Thyroid gland (tissue), 4 donors: Measurements from ENCODE around the gene PPP2R2D. TPM values are rescaled to one million over a fixed set of nuclear protein-coding genes. Genes with fewer than 3 reads are reported as not detected.
"Not testable (repeated sequence)": the region's sequence is repeated elsewhere in the genome, so short reads cannot be mapped to it uniquely, and the experiment has no call there.

Experiments
- DNase-seq, 2 donors: peaks; one replicate each; pipeline ENCODE4 v3.0.0-alpha.2; 2019
- H3K27ac ChIP-seq, 3 donors: fragments of 200-600 bp; sonication (generic); 1 replicate in 2 of 3; 2 replicates in 1 of 3; pipeline ENCODE4 v1.5.1; 2016 to 2019; ENCODE audit warnings: mild to moderate bottlenecking in 1 of 3, moderate library complexity in 1 of 3
- H3K27me3 ChIP-seq: fragments of 200-600 bp; sonication (generic); one replicate; pipeline ENCODE4 v1.5.1; 2019
- H3K36me3 ChIP-seq, 2 donors: fragments of 200-600 bp; sonication (generic); one replicate each; pipeline ENCODE4 v1.5.1; 2016 to 2019
- H3K4me1 ChIP-seq, 2 donors: fragments of 200-600 bp; sonication (generic); one replicate each; pipeline ENCODE4 v1.5.1; 2017 to 2019
- H3K4me3 ChIP-seq, 3 donors: fragments of 200-600 bp; sonication (generic); replicated peaks in 1 of 3; 1 replicate in 2 of 3; 2 replicates in 1 of 3; pipeline ENCODE4 v1.5.1; 2016; ENCODE audit warnings: mild to moderate bottlenecking in 1 of 3
- H3K9me3 ChIP-seq: fragments of 200-600 bp; sonication (generic); one replicate; pipeline ENCODE4 v1.5.1; 2017
- CTCF ChIP-seq, 6 experiments: fragments of 200-600 bp in 3 of 6; fragments of 450-650 bp in 3 of 6; sonication (generic) in 3 of 6; IDR thresholded peaks; one replicate each; pipeline ENCODE4 v1.5.1; 2016 to 2019; ENCODE audit warnings: antibody characterized with exemption in 6 of 6, mild to moderate bottlenecking in 2 of 6, inconsistent platforms in 1 of 6, moderate library complexity in 1 of 6
- POLR2A ChIP-seq, 2 donors: fragments of 450-650 bp; IDR thresholded peaks; one replicate each; pipeline ENCODE4 v1.6.1; 2017; ENCODE audit warnings: antibody characterized with exemption in 2 of 2, mild to moderate bottlenecking in 2 of 2, moderate library complexity in 1 of 2
- WGBS, 2 donors: methylation state at CpG; one replicate each; pipeline ENCODE4 v1.1.5; 2017; 5-methylcytosine and 5-hydroxymethylcytosine counted together
- intact Hi-C: fragments of 100-400 bp; cut with DNase I; formaldehyde crosslinking; loops from one replicate; pipeline ENCODE4 v1.15.1; 2023
- total RNA-seq, 4 donors: library from RNA; depleted of rRNA; stranded (reverse); fragments of >200 nt; gene quantifications; one replicate each; pipeline ENCODE4 v1.2.3, GENCODE V29; 2016

The PPP2R2D gene
- total RNA-seq, 4 donors from 2014 or later: 32.3 to 38.7 (median 33.9) TPM

GRCh38 chr10:131983780-131984179, 83.0 kb downstream of the PPP2R2D start:
- no peaks in the 10 kb centered on the region for H3K9me3 ChIP-seq
- no peak overlapping the region for H3K4me3 ChIP-seq
- 83 to 87% methylated on average over 6 of the region's 6 CpGs for WGBS, 2 donors
- DNase-seq: no peak
- H3K4me1 ChIP-seq: peaks cover 14 to 23% of the 10 kb centered on the region in 2 donors
- H3K27ac ChIP-seq: no peak overlapping the region
- TF ChIP-seq POLR2A (IDR thresholded peaks at IDR 0.05) (no peak), CTCF (IDR thresholded peaks at IDR 0.05) (no peak)
- intact Hi-C loops: no loop called here
- no peaks in the 10 kb centered on the region for H3K27me3 ChIP-seq
- no peaks in the 10 kb centered on the region for H3K36me3 ChIP-seq

- H3K27ac ChIP-seq, H3K4me1 ChIP-seq, DNase-seq, H3K4me3 ChIP-seq, H3K27me3 ChIP-seq, intact Hi-C loops, H3K36me3 ChIP-seq, H3K9me3 ChIP-seq: not testable (repeated sequence)
- 92 to 95% methylated on average over 7 of the region's 7 CpGs for WGBS, 2 donors
Observed at GRCh38 chr10:131986851-131987250, 86.0 kb downstream of the PPP2R2D start.

- H3K9me3 ChIP-seq, H3K4me3 ChIP-seq, H3K27me3 ChIP-seq, H3K4me1 ChIP-seq, intact Hi-C loops, DNase-seq, H3K27ac ChIP-seq, H3K36me3 ChIP-seq: not testable (repeated sequence)
- 89 to 95% methylated on average over 5 of the region's 5 CpGs for WGBS, 2 donors
Observed at GRCh38 chr10:131987301-131987700, 86.5 kb downstream of the PPP2R2D start.

GRCh38 chr10:131987786-131988185, 87.0 kb downstream of the PPP2R2D start:
- WGBS, 2 donors: 95 to 97% methylated on average over 3 of the region's 3 CpGs

GRCh38 chr10:131991726-131992125, 90.9 kb downstream of the PPP2R2D start:
- 91 to 94% methylated on average over 3 of the region's 3 CpGs for WGBS, 2 donors
- intact Hi-C loops: no loop called here

More at GRCh38 chr10:131987786-131988185, 87.0 kb downstream of the PPP2R2D start:
- H3K9me3 ChIP-seq, intact Hi-C loops, H3K4me3 ChIP-seq, H3K27me3 ChIP-seq, DNase-seq, H3K4me1 ChIP-seq, H3K27ac ChIP-seq, H3K36me3 ChIP-seq: not testable (repeated sequence)

GRCh38 chr10:131993275-131993674, 92.5 kb downstream of the PPP2R2D start:
- no peaks in the 10 kb centered on the region for H3K27me3 ChIP-seq
- no peak overlapping the region for H3K27ac ChIP-seq
- TF ChIP-seq POLR2A (IDR thresholded peaks at IDR 0.05) (no peak), CTCF (IDR thresholded peaks at IDR 0.05) (no peak)
- no peak overlapping the region for H3K4me3 ChIP-seq
- 89 to 93% methylated on average over 14 of the region's 14 CpGs for WGBS, 2 donors
- no peaks in the 10 kb centered on the region for H3K9me3 ChIP-seq
- H3K36me3 ChIP-seq: no peaks in the 10 kb centered on the region
- H3K4me1 ChIP-seq: peaks cover 19 to 22% of the 10 kb centered on the region in 2 donors
- intact Hi-C loops: no loop called here
- no peak for DNase-seq

More at GRCh38 chr10:131991726-131992125, 90.9 kb downstream of the PPP2R2D start:
- Histone ChIP-seq H3K27me3 (no peaks in the 10 kb centered on the region), H3K36me3 (no peaks in the 10 kb centered on the region), H3K9me3 (no peaks in the 10 kb centered on the region), H3K4me3 (no peak overlapping the region), H3K27ac (no peak overlapping the region), H3K4me1 (peaks cover 8 to 9% of the 10 kb centered on the region in 2 donors)
- DNase-seq: no peak
- no peak for TF ChIP-seq POLR2A (IDR thresholded peaks at IDR 0.05)
- no peak for TF ChIP-seq CTCF (IDR thresholded peaks at IDR 0.05)

GRCh38 chr10:131994435-131994834, 93.6 kb downstream of the PPP2R2D start:
- no peak overlapping the region for H3K27ac ChIP-seq
- no peak overlapping the region for H3K4me3 ChIP-seq
- no peaks in the 10 kb centered on the region for H3K36me3 ChIP-seq
- no peaks in the 10 kb centered on the region for H3K9me3 ChIP-seq
- intact Hi-C loops: no loop called here
- no peak for TF ChIP-seq CTCF (IDR thresholded peaks at IDR 0.05)
- TF ChIP-seq POLR2A (IDR thresholded peaks at IDR 0.05): no peak
- no peaks in the 10 kb centered on the region for H3K27me3 ChIP-seq
- WGBS, 2 donors: 78 to 80% methylated on average over 3 of the region's 3 CpGs
- no peak for DNase-seq
- H3K4me1 ChIP-seq: peaks cover 25 to 33% of the 10 kb centered on the region in 2 donors
